Kidney (tissue), 14 donors: ENCODE data around the gene CPSF2. TPM values are rescaled to one million over a fixed set of nuclear protein-coding genes. Genes with fewer than 3 reads are reported as not detected.

Source experiments
- DNase-seq, 5 donors: peaks; one replicate each; pipeline ENCODE4 v3.0.0-alpha.2; 2013 to 2020
- FAIRE-seq: peaks from 2 replicates; lab custom pipeline; 2012; peaks lifted over from hg19 to GRCh38; lab: Jason Lieb, UNC
- H3K27ac ChIP-seq, 2 donors: one replicate each; pipeline ENCODE4 v1.7.0; 2013; ENCODE audit warnings: low read depth in 2 of 2, low read length in 2 of 2, inconsistent platforms in 1 of 2
- H3K27me3 ChIP-seq: one replicate; pipeline ENCODE4 v1.7.1; 2013; ENCODE audit warnings: low read length, inconsistent platforms; ENCODE audit not compliant: control insufficient read depth, insufficient read depth
- H3K36me3 ChIP-seq, 3 donors: one replicate each; pipeline versions ENCODE4 v1.7.0 to v1.7.1; 2013; ENCODE audit warnings: low read length in 3 of 3, control low read depth in 1 of 3, inconsistent platforms in 1 of 3; ENCODE audit not compliant: insufficient read depth in 3 of 3, control insufficient read depth in 2 of 3
- H3K4me1 ChIP-seq, 3 donors: one replicate each; pipeline versions ENCODE4 v1.7.0 to v1.7.1; 2013; ENCODE audit warnings: low read length in 3 of 3, inconsistent platforms in 1 of 3, low read depth in 1 of 3; ENCODE audit not compliant: control insufficient read depth in 2 of 3, insufficient read depth in 2 of 3
- H3K4me3 ChIP-seq, 3 donors: one replicate each; pipeline versions ENCODE4 v1.7.0 to v1.8.1; 2013; ENCODE audit warnings: low read length in 3 of 3, control low read depth in 1 of 3, inconsistent platforms in 1 of 3
- H3K9ac ChIP-seq, 3 donors: one replicate each; pipeline versions ENCODE4 v1.7.0 to v1.7.1; 2013; ENCODE audit warnings: low read length in 3 of 3, control low read depth in 1 of 3, inconsistent platforms in 1 of 3
- H3K9me3 ChIP-seq, 3 donors: one replicate each; pipeline versions ENCODE4 v1.7.0 to v1.7.1; 2013; ENCODE audit warnings: low read length in 3 of 3, control low read depth in 1 of 3, inconsistent platforms in 1 of 3; ENCODE audit not compliant: control insufficient read depth in 2 of 3, insufficient read depth in 1 of 3
- intact Hi-C: fragments of 100-400 bp; cut with DNase I; formaldehyde crosslinking; loops from one replicate; pipeline ENCODE4 v1.11.1; 2022
- polyA plus RNA-seq: library from polyadenylated mRNA; stranded (reverse); fragments of 350-450 nt; fragmentation: Illumina TruSeq; extraction: RNeasy Lipid Tissue Mini Kit (QIAGEN cat#74804); gene quantifications from one replicate; pipeline ENCODE4 v1.2.3, GENCODE V29; 2014; ENCODE audit warnings: low read depth, low replicate concordance; ENCODE audit not compliant: insufficient read depth
- total RNA-seq: library from RNA; stranded (reverse); fragmentation: NEBNext Ultra II Directional; extraction: Animal tissue kit (Norgen Biotek cat#: 25700); gene quantifications from one replicate; pipeline ENCODE4 v1.2.1, GENCODE V29; 2021
- TF ChIP-seq, protein P1 (sequence below): IDR thresholded peaks from 3 replicates; pipeline ENCODE4 v1.5.1; 2012; ENCODE audit warnings: mild to moderate bottlenecking, moderate library complexity, borderline replicate concordance; ENCODE audit not compliant: insufficient read depth; ENCODE audit errors: extremely low read depth
- donor health status: control.
- donor health status: control.
- donor health status: control.
- donor health status: control.
- donor health status: control.
- donor health status: DM: yes; HTN: yes; CAD: no.
- donor health status: Normal renal cell carcinoma (clear cell type).

The CPSF2 gene
- total and polyA plus RNA-seq, 2 donors from 2014 or later, result 12.3 to 51.6 TPM

DNA sequence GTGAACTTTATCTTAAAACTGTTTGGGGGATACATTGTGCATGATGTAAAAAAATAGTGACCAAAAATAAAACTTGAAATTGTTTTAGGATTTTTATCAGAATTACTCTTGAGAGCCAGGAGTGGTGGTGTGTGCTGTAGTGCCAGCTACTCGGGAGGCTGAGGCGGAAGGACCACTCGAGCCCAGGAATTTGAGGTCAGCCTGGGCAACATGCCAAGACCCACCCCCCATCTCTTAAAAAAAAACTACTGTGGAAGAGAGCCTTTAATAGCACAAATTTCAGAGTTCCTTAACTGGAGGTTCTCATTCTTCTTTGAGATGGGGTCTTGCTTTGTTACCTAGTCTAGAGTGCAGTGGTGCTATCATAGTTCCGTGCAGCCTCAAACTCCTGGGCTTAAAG, 21.5 kb downstream of the CPSF2 start:
- intact Hi-C loops, result no loop called here
- H3K36me3 ChIP-seq, result peaks cover 18 to 31% (median 19%) of the 10 kb centered on the region in 3 donors
- no peaks in the 10 kb centered on the region for H3K27me3 ChIP-seq
- H3K9me3 ChIP-seq, result no peaks in the 10 kb centered on the region
- H3K4me1 ChIP-seq, result no peaks in the 10 kb centered on the region
- TF ChIP-seq, protein P1, sequence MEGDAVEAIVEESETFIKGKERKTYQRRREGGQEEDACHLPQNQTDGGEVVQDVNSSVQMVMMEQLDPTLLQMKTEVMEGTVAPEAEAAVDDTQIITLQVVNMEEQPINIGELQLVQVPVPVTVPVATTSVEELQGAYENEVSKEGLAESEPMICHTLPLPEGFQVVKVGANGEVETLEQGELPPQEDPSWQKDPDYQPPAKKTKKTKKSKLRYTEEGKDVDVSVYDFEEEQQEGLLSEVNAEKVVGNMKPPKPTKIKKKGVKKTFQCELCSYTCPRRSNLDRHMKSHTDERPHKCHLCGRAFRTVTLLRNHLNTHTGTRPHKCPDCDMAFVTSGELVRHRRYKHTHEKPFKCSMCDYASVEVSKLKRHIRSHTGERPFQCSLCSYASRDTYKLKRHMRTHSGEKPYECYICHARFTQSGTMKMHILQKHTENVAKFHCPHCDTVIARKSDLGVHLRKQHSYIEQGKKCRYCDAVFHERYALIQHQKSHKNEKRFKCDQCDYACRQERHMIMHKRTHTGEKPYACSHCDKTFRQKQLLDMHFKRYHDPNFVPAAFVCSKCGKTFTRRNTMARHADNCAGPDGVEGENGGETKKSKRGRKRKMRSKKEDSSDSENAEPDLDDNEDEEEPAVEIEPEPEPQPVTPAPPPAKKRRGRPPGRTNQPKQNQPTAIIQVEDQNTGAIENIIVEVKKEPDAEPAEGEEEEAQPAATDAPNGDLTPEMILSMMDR, result no peak
- DNase-seq (no peak), FAIRE-seq (no peak)
- H3K4me3 ChIP-seq, result no peak overlapping the region
- H3K27ac ChIP-seq, result no peak overlapping the region
- no peak overlapping the region for H3K9ac ChIP-seq

DNA sequence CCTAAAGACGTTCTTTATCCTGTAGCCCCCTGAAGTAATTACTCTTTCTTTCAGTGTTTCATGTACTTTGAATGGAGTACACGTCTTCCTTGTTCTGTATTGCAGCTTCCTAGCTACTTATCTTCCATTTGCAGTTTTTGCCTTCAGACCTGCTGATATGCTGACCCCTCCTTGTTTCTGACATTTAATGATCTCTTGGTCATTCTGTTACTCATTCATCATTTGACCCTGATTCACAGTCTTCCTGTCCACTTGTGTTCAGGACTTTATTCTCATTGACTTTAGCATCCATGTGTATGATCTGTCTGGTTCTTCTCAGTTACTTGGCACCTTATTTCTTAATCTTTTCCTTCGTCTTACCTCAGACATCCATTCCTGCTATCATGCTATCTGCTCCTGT, 22.2 kb downstream of the CPSF2 start:
- DNase-seq (no peak), FAIRE-seq (no peak)
- no peak overlapping the region for H3K27ac ChIP-seq
- no peaks in the 10 kb centered on the region for H3K27me3 ChIP-seq
- H3K9ac ChIP-seq, result no peak overlapping the region
- no peak overlapping the region for H3K4me3 ChIP-seq
- H3K4me1 ChIP-seq, result no peaks in the 10 kb centered on the region
- intact Hi-C loops, result no loop called here
- H3K36me3 ChIP-seq, result peaks cover 17 to 31% (median 18%) of the 10 kb centered on the region in 3 donors
- no peaks in the 10 kb centered on the region for H3K9me3 ChIP-seq
- TF ChIP-seq, protein P1, result no peak

DNA sequence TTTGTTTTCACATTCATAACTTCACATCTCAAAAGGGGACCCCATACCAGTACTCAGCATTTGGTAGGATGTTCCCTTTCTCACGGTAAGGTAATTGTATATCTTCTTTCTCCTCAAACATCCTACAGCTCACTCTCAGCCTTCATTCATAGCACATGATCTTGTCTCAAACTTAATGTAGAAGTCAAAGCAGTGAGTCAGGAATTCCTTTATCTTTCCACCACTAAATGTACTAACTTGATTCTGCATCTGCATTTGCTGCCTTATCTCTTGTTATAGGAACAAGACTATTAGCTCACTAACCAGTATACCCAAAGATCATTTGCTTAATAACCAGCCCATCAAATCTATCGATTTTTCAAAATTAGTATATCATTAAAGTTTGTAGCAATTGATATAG, 22.9 kb downstream of the CPSF2 start:
- Histone ChIP-seq H3K9me3 (no peaks in the 10 kb centered on the region), H3K4me3 (no peak overlapping the region), H3K9ac (no peak overlapping the region), H3K4me1 (no peaks in the 10 kb centered on the region), H3K27ac (no peak overlapping the region), H3K36me3 (peaks cover 17 to 31% (median 18%) of the 10 kb centered on the region in 3 donors), H3K27me3 (no peaks in the 10 kb centered on the region)
- TF ChIP-seq, protein P1, result no peak
- FAIRE-seq (no peak), DNase-seq (no peak)
- intact Hi-C loops, result no loop called here

DNA sequence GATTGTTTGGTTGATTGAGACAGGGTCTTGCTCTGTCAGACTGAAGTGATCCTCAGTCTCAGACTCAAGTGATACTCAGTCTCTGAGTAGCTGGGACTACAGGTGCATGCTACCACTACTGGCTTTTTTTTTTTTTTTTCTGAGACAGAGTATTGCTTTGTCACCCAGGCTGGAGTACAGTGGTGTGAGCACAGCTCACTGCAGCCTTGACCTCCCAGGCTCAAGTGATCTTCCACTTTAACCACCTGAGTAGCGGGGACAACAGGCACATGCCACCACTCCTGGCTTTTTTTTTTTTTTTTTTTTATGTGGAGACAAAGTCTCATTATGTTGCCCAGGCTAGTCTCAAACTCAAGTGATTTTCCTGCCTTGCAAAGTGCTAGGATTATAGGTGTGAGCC, 31.8 kb downstream of the CPSF2 start:
- Histone ChIP-seq H3K36me3 (peaks cover 11 to 30% (median 19%) of the 10 kb centered on the region in 3 donors), H3K27me3 (no peaks in the 10 kb centered on the region), H3K4me1 (no peaks in the 10 kb centered on the region), H3K9ac (no peak overlapping the region), H3K27ac (no peak overlapping the region), H3K9me3 (no peaks in the 10 kb centered on the region), H3K4me3 (no peak overlapping the region)
- intact Hi-C loops, result no loop called here
- FAIRE-seq, result no peak
- TF ChIP-seq, protein P1, result no peak
- DNase-seq, result no peak
